ENCODE data around the gene RBMS1. TPM values are rescaled to one million over a fixed set of nuclear protein-coding genes. Genes with fewer than 3 reads are reported as not detected.

The RBMS1 gene
- total and polyA plus RNA-seq, 8 donors = 91.7 to 133 (median 119) TPM

- H3K36me3 ChIP-seq = peaks cover 0 to 47% of the 10 kb centered on the region in 2 donors
- peaks cover 23 to 24% of the 10 kb centered on the region in 2 donors for H3K4me1 ChIP-seq
- no peak for TF ChIP-seq CTCF (IDR thresholded peaks at IDR 0.05)
- peak overlapping the region; percentile 92 to 93 for H3K27ac ChIP-seq
- DNase-seq (peak in 2 of 4 donors; percentile 57 to 75), ATAC-seq (peak; percentile 69)
- intact Hi-C loops (cut with DNase I) = no loop called here
- peak overlapping the region; percentile 13 to 34 for H3K4me3 ChIP-seq
- H3K9me3 ChIP-seq = no peaks in the 10 kb centered on the region
- no peaks in the 10 kb centered on the region for H3K27me3 ChIP-seq
Observed at GRCh38 chr2:160270571-160271113, 223.0 kb downstream of the RBMS1 start.

- peak; percentile 74 for ATAC-seq
- H3K4me1 ChIP-seq = peaks cover 20 to 23% of the 10 kb centered on the region in 2 donors
- peak; percentile 88 to 95 (median 90) for DNase-seq
- intact Hi-C loops (cut with DNase I) = no loop called here
- H3K4me3 ChIP-seq = peak overlapping the region; percentile 13 to 34
- no peaks in the 10 kb centered on the region for H3K27me3 ChIP-seq
- TF ChIP-seq CTCF (IDR thresholded peaks at IDR 0.05) = peak; percentile 30 to 65
- peaks cover 0 to 40% of the 10 kb centered on the region in 2 donors for H3K36me3 ChIP-seq
- peak overlapping the region; percentile 92 to 93 for H3K27ac ChIP-seq
- H3K9me3 ChIP-seq = no peaks in the 10 kb centered on the region
Observed at GRCh38 chr2:160269803-160270570, 223.6 kb downstream of the RBMS1 start.

GRCh38 chr2:160269365-160269764 is 224.2 kb downstream of the RBMS1 start:
- ATAC-seq (peak; percentile 43), DNase-seq (peak in 1 of 4 donors; percentile 55)
- no peaks in the 10 kb centered on the region for H3K27me3 ChIP-seq
- H3K9me3 ChIP-seq = no peaks in the 10 kb centered on the region
- peak overlapping the region; percentile 92 to 93 for H3K27ac ChIP-seq
- intact Hi-C loops (cut with DNase I) = no loop called here
- peak overlapping the region; percentile 13 to 34 for H3K4me3 ChIP-seq
- peaks cover 20 to 23% of the 10 kb centered on the region in 2 donors for H3K4me1 ChIP-seq
- peaks cover 0 to 34% of the 10 kb centered on the region in 2 donors for H3K36me3 ChIP-seq
- no peak for TF ChIP-seq CTCF (IDR thresholded peaks at IDR 0.05)

- H3K4me1 ChIP-seq = peaks cover 20 to 23% of the 10 kb centered on the region in 2 donors
- no peak for DNase-seq
- TF ChIP-seq CTCF (IDR thresholded peaks at IDR 0.05) = no peak
- H3K9me3 ChIP-seq = no peaks in the 10 kb centered on the region
- H3K4me3 ChIP-seq = no peak overlapping the region
- no peaks in the 10 kb centered on the region for H3K27me3 ChIP-seq
- peak overlapping the region; percentile 92 to 93 for H3K27ac ChIP-seq
- peaks cover 0 to 23% of the 10 kb centered on the region in 2 donors for H3K36me3 ChIP-seq
- intact Hi-C loops (cut with DNase I) = no loop called here
- no peak for ATAC-seq
Observed at GRCh38 chr2:160268151-160268781, 225.3 kb downstream of the RBMS1 start.

GRCh38 chr2:160267692-160268091 is 225.9 kb downstream of the RBMS1 start:
- intact Hi-C loops (cut with DNase I) = no loop called here
- Histone ChIP-seq H3K9me3 (no peaks in the 10 kb centered on the region), H3K36me3 (peaks cover 0 to 18% of the 10 kb centered on the region in 2 donors), H3K27me3 (no peaks in the 10 kb centered on the region), H3K27ac (no peak overlapping the region), H3K4me3 (no peak overlapping the region), H3K4me1 (peaks cover 18 to 20% of the 10 kb centered on the region in 2 donors)
- DNase-seq (no peak), ATAC-seq (no peak)
- no peak for TF ChIP-seq CTCF (IDR thresholded peaks at IDR 0.05)

Measured in left lung (tissue), 10 donors.